ENCODE measurements around the gene CTSC.

Gene CTSC

DNA sequence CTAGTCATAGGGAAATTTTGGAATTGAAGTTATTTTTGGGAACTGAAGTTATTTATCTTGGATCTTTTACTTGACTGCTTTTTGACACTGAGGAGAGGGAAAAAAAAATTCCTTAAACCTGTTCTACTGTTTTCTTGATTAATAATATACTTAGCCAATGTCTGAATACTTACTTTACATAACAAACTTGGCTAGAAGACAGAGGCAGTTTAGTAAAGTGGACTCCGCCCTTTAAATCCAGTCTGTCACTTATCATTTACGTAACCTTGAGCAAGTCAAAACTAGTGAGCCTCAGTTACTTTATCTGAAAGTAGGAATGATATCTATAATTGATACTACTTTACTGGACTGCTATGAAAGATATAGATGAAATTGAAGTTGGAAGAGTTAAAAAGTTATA is 19.5 kb downstream of the CTSC start:
- no peak overlapping the region for H3K4me3 ChIP-seq (ENCODE audit: low read length)
- no peak for TF ChIP-seq ZNF274 (IDR thresholded peaks at IDR 0.05; ENCODE audit: low read depth, low read length)

GRCh38 chr11:88317536-88317935 is 20.0 kb downstream of the CTSC start:
- TF ChIP-seq ZNF274 (IDR thresholded peaks at IDR 0.05; ENCODE audit: low read depth, low read length) = no peak
- no peak overlapping the region for H3K4me3 ChIP-seq (ENCODE audit: low read length)

- H3K4me3 ChIP-seq (ENCODE audit: low read length) = no peak overlapping the region
- TF ChIP-seq ZNF274 (IDR thresholded peaks at IDR 0.05; ENCODE audit: low read depth, low read length) = no peak
Observed at GRCh38 chr11:88315981-88316441, 21.5 kb downstream of the CTSC start.

DNA sequence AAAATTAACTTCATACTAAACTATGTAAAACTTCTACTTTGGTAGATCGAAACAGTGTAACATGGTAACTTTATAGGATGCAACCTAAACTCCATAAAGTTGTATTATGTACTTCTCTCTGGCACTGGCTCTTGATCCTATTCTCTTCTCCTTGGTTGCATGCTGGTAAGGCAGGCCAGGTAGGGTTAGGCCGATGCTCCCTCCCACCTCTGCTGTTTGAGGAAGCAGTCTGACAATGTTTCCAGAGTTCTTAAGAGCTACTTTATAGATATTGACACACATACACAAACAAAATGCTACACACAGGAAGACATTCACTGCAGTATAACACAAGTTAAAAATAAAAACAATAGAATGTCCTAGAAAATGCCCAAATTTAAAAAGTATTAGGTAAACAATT is 22.5 kb downstream of the CTSC start:
- TF ChIP-seq ZNF274 (IDR thresholded peaks at IDR 0.05; ENCODE audit: low read depth, low read length) = no peak
- H3K4me3 ChIP-seq (ENCODE audit: low read length) = no peak overlapping the region

DNA sequence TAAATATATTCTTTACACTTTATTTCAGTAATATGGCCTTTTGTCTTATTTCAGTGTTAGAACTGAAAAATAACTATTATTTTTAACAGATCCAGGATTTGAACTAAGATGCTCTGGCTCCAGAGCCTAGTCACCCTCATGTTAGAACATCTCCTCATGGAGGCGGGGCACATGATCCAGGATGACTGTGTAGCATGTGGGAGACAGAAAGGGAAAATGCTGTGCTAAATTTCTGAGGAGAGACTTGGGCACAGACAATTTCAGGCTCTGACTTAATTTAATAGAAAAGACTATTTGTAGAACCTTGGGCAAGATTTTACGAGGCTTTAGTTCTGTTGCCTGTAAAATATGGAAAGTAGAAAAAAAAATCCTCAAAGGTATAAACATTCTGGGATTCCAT is 24.1 kb downstream of the CTSC start:
- H3K4me3 ChIP-seq (ENCODE audit: low read length) = no peak overlapping the region
- no peak for TF ChIP-seq ZNF274 (IDR thresholded peaks at IDR 0.05; ENCODE audit: low read depth, low read length)

GRCh38 chr11:88312628-88313027 is 24.9 kb downstream of the CTSC start:
- no peak for TF ChIP-seq ZNF274 (IDR thresholded peaks at IDR 0.05; ENCODE audit: low read depth, low read length)
- no peak overlapping the region for H3K4me3 ChIP-seq (ENCODE audit: low read length)

- TF ChIP-seq ZNF274 (IDR thresholded peaks at IDR 0.05; ENCODE audit: low read depth, low read length) = no peak
- H3K4me3 ChIP-seq (ENCODE audit: low read length) = no peak overlapping the region
Observed at GRCh38 chr11:88310246-88310645, 27.3 kb downstream of the CTSC start.

DNA sequence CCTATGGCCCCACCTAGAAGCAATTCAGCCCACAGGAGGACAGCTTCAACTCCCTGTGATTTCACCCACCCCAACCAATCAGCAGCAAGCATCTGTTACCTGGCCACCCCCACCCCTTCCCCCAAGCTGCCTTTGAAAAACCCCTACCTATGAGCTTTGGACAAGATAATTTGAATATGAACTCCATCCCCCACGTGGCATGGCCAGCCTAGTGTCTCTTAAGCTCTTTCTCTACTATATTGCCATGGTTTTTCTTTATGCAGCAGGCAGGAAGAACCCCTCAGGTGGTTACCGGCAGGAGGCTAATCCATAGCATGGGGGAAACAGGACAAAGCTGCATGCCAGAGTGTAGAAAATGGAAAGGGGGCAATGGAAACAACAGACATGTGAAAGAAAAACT is 29.0 kb downstream of the CTSC start:
- no peak overlapping the region for H3K4me3 ChIP-seq (ENCODE audit: low read length)
- no peak for TF ChIP-seq ZNF274 (IDR thresholded peaks at IDR 0.05; ENCODE audit: low read depth, low read length)

GRCh38 chr11:88307749-88308425 is 29.6 kb downstream of the CTSC start:
- H3K4me3 ChIP-seq (ENCODE audit: low read length) = no peak overlapping the region
- no peak for TF ChIP-seq ZNF274 (IDR thresholded peaks at IDR 0.05; ENCODE audit: low read depth, low read length)

DNA sequence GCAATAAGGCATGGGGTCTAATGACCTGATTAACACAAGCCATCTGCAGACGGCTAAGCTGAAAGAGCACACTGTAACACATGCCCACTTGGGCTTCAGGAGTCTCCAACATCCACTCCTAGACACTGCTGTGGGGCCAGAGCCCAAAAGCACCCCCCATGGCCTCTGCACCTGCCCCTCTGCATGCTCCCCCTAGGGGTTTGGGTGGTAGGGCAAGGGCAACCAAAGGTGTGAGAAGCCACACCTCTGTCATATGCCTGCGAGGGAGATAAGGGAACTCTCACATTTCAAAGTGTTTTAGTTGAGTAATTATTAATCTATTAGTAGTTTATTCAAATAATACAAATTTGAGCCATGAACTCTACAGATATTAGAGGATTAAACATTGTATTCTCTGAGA is 30.8 kb downstream of the CTSC start:
- TF ChIP-seq ZNF274 (IDR thresholded peaks at IDR 0.05; ENCODE audit: low read depth, low read length) = no peak
- no peak overlapping the region for H3K4me3 ChIP-seq (ENCODE audit: low read length)

DNA sequence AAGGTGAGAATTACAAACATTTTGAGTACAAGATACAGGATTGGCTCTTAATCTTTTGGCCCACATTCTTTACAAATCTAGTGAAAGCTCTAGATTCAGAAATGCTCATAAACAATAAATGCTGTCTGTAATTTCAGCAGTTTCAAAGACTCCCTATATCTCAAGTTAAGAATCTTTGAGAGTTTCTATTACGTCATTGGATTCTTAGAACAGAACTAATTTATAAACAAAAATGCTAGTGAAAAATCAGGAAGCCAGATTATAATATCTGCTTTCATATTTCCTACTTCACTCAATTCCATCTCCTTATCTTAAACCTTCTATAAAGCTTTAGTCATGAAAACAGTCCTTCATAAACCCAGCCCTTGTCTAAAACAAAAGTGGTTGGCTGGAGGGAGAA is 32.1 kb downstream of the CTSC start:
- TF ChIP-seq ZNF274 (IDR thresholded peaks at IDR 0.05; ENCODE audit: low read depth, low read length) = no peak
- no peak overlapping the region for H3K4me3 ChIP-seq (ENCODE audit: low read length)

DNA sequence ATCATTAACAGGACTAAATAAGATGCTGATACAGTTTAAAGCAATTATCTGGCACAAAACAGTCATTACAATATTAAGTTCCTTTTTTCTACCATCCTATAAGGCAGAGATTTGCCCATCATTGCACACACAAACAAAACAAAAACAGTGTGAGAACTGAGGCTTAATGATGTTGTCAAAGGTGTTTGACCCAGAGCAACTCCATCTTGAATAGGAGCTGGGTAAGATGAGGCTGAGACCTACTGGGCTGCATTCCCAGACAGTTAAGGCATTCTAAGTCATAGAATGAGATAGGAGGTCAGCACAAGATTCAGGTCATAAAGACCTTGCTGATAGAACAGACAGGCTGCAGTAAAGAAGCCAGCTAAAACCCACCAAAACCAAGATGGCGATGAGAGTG is 33.2 kb downstream of the CTSC start:
- TF ChIP-seq ZNF274 (IDR thresholded peaks at IDR 0.05; ENCODE audit: low read depth, low read length) = no peak
- H3K4me3 ChIP-seq (ENCODE audit: low read length) = no peak overlapping the region

DNA sequence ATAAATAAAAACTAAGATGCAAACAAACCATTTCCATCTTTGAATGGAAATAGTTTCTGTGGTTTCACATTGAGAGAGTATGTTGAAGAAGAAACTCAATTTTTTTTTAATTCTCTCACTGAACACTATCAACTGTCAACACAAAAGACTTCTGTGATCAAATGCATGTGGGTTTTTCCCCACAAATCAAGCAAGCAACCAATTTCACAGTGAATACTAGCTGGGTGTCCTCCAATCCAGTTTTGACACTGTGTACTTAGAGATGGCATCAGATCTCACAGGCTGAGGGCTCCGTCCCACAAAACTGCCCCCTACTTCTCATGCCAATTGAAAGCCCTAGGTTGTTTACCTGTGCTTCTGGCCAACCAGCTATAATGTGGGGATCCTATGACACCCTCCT is 34.5 kb downstream of the CTSC start:
- H3K4me3 ChIP-seq (ENCODE audit: low read length) = peak overlapping the region; percentile 16; the same call in 1 of the 2 replicates
- no peak for TF ChIP-seq ZNF274 (IDR thresholded peaks at IDR 0.05; ENCODE audit: low read depth, low read length)

GRCh38 chr11:88301488-88302140 is 35.9 kb downstream of the CTSC start:
- H3K4me3 ChIP-seq (ENCODE audit: low read length) = peak overlapping the region; percentile 31
- TF ChIP-seq ZNF274 (IDR thresholded peaks at IDR 0.05; ENCODE audit: low read depth, low read length) = no peak

- no peak for TF ChIP-seq ZNF274 (IDR thresholded peaks at IDR 0.05; ENCODE audit: low read depth, low read length)
- H3K4me3 ChIP-seq (ENCODE audit: low read length) = peak overlapping the region; percentile 31; the same call in 1 of the 2 replicates
Observed at GRCh38 chr11:88300888-88301487, 36.5 kb downstream of the CTSC start.

Data from GM08714 (cell line).